Hematopoietic multipotent progenitor cell treated with erythropoietin and hydrocortisone succinate and interleukin-3 and kit ligand, for 4 days (in vitro differentiated cells): Measurements from ENCODE around the gene ZDHHC14.
A peak's percentile ranks its signal among the peaks of the same experiment; 100 is the strongest.

Source experiments
- DNase-seq: peaks from one replicate; pipeline ENCODE4 v3.0.0-alpha.2; 2015

The ZDHHC14 gene

GRCh38 chr6:157520596-157521361 lies 139.8 kb downstream of the ZDHHC14 start:
- peak; percentile 61 for DNase-seq

- peak; percentile 34 for DNase-seq
Measured at GRCh38 chr6:157521362-157522335, 140.7 kb downstream of the ZDHHC14 start.

GRCh38 chr6:157522472-157522871 lies 141.5 kb downstream of the ZDHHC14 start:
- no peak for DNase-seq

GRCh38 chr6:157524735-157525134 lies 143.7 kb downstream of the ZDHHC14 start:
- no peak for DNase-seq

- DNase-seq: no peak
Measured at GRCh38 chr6:157525292-157525889, 144.4 kb downstream of the ZDHHC14 start.

- DNase-seq: no peak
Measured at GRCh38 chr6:157525918-157526425, 145.0 kb downstream of the ZDHHC14 start.

- peak; percentile 71 for DNase-seq
Measured at GRCh38 chr6:157527471-157527907, 146.5 kb downstream of the ZDHHC14 start.

- peak; percentile 28 for DNase-seq
Measured at GRCh38 chr6:157528931-157529653, 148.1 kb downstream of the ZDHHC14 start.

GRCh38 chr6:157529654-157530039 lies 148.7 kb downstream of the ZDHHC14 start:
- DNase-seq: no peak

- DNase-seq: no peak
Measured at GRCh38 chr6:157530126-157530525, 149.1 kb downstream of the ZDHHC14 start.

GRCh38 chr6:157530724-157531168 lies 149.8 kb downstream of the ZDHHC14 start:
- DNase-seq: no peak

GRCh38 chr6:157531169-157531985 lies 150.4 kb downstream of the ZDHHC14 start:
- DNase-seq: no peak

GRCh38 chr6:157531986-157532365 lies 151.0 kb downstream of the ZDHHC14 start:
- no peak for DNase-seq

GRCh38 chr6:157533048-157533871 lies 152.3 kb downstream of the ZDHHC14 start:
- DNase-seq: no peak

- no peak for DNase-seq
Measured at GRCh38 chr6:157534134-157534871, 153.3 kb downstream of the ZDHHC14 start.

- no peak for DNase-seq
Measured at GRCh38 chr6:157534977-157535339, 154.0 kb downstream of the ZDHHC14 start.

GRCh38 chr6:157535340-157536222 lies 154.6 kb downstream of the ZDHHC14 start:
- peak; percentile 78 for DNase-seq

- DNase-seq: no peak
Measured at GRCh38 chr6:157536223-157536545, 155.2 kb downstream of the ZDHHC14 start.

GRCh38 chr6:157537556-157537955 lies 156.6 kb downstream of the ZDHHC14 start:
- no peak for DNase-seq
